ENCODE results near the gene ABLIM2. TPM values are rescaled to one million over a fixed set of nuclear protein-coding genes. Genes with fewer than 3 reads are reported as not detected.

ABLIM2 gene
- total and polyA plus RNA-seq, 2 experiments from 2014 or later, result 1.5 to 4.3 TPM

DNA sequence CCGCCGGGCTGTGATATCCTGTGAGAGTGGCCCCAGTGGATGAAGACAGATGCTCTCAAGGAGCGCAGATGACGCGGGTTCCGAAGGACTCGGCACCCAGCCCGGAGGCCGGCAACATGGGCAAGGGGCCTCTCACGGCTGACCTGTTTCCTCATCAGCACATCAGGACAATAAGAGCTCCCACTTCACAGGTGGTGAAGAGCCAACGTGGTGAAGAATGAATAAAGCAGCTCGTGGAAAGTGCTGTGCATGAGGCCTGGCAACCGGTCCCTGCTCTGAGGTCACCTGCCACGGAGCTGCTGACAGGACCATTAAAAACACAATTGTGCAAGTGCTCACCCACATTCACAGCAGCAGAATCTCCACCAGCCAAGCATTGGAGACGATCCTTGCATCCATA is 22.9 kb downstream of the ABLIM2 start (continued):
- TF ChIP-seq, protein P1, sequence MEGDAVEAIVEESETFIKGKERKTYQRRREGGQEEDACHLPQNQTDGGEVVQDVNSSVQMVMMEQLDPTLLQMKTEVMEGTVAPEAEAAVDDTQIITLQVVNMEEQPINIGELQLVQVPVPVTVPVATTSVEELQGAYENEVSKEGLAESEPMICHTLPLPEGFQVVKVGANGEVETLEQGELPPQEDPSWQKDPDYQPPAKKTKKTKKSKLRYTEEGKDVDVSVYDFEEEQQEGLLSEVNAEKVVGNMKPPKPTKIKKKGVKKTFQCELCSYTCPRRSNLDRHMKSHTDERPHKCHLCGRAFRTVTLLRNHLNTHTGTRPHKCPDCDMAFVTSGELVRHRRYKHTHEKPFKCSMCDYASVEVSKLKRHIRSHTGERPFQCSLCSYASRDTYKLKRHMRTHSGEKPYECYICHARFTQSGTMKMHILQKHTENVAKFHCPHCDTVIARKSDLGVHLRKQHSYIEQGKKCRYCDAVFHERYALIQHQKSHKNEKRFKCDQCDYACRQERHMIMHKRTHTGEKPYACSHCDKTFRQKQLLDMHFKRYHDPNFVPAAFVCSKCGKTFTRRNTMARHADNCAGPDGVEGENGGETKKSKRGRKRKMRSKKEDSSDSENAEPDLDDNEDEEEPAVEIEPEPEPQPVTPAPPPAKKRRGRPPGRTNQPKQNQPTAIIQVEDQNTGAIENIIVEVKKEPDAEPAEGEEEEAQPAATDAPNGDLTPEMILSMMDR (conservative IDR thresholded peaks at IDR 0.05; ENCODE audit: low read depth in 2 of 2), result no peak
- no peak for TF ChIP-seq CREB1 (CRISPR knock-in tag; IDR thresholded peaks at IDR 0.05; ENCODE audit: low read depth)
- TF ChIP-seq EZH2phosphoT487 (IDR thresholded peaks at IDR 0.05; ENCODE audit: unreplicated experiment), result no peak
- TF ChIP-seq REST (IDR thresholded peaks at IDR 0.05; ENCODE audit: unreplicated experiment), result no peak
- TF ChIP-seq NANOG (IDR thresholded peaks at IDR 0.05; ENCODE audit: borderline replicate concordance), result no peak
- no peak for TF ChIP-seq POLR2AphosphoS5 (IDR thresholded peaks at IDR 0.05; ENCODE audit: low read depth)
- no peak for TF ChIP-seq ZNF331 (CRISPR knock-in tag; IDR thresholded peaks at IDR 0.05; ENCODE audit: low read depth)
- no peak for TF ChIP-seq ZNF114 (CRISPR knock-in tag; IDR thresholded peaks at IDR 0.05)
- TF ChIP-seq EZH2 (IDR thresholded peaks at IDR 0.05; ENCODE audit: low read depth, unreplicated experiment), result no peak
- TF ChIP-seq, protein P2, sequence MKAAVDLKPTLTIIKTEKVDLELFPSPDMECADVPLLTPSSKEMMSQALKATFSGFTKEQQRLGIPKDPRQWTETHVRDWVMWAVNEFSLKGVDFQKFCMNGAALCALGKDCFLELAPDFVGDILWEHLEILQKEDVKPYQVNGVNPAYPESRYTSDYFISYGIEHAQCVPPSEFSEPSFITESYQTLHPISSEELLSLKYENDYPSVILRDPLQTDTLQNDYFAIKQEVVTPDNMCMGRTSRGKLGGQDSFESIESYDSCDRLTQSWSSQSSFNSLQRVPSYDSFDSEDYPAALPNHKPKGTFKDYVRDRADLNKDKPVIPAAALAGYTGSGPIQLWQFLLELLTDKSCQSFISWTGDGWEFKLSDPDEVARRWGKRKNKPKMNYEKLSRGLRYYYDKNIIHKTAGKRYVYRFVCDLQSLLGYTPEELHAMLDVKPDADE (IDR thresholded peaks at IDR 0.05), result no peak

DNA sequence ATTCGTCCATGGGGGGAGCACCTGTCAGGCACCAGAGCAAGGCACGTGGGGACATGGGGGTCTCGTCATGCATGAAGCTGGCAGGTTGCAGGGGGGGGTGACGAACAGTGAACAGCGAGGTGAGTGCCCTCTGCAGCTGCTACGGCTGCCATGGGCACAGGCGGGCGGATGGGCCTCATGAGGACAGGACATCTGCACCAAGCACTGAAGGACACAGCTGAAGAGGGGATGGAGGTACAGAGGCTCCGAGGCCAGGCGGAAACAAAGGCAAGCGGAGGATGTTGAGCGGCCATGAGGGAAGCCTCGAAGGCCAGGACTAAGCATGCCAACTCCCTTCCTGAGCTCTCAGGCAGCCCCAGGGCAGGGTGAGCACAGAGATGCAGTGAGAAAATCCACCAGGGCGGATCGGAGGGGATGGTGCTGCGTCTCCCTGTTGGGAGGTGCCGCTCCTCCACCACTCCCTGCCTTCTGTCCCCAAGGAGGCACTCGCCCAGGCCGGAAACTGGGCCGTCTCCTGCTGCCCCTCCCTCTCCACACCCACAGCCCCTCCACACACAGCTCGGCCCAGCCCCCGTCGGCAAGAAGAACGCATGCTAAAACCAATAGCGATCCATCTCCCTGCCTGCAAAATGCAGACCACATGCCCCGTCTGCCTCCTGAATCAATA is 24.6 kb downstream of the ABLIM2 start:
- ATAC-seq (peak; percentile 79), DNase-seq (ENCODE audit: low spot score) (peak; percentile 45)
- Mint-ChIP-seq H3K36me3 (ENCODE audit: low read depth) (no peaks in the 10 kb centered on the region), H3K27me3 (ENCODE audit: insufficient read depth, low read depth, poor library complexity) (peaks cover 9% of the 10 kb centered on the region), H3K27ac (no peak overlapping the region), H3K9me3 (no peaks in the 10 kb centered on the region; the same call in 2 of the 3 replicates), H3K4me3 (no peak overlapping the region; the same call in 1 of the 3 replicates), H3K4me1 (peaks cover 23% of the 10 kb centered on the region)
- Histone ChIP-seq H4K20me1 (replicated peaks; ENCODE audit: insufficient read depth) (no peaks in the 10 kb centered on the region), H3K4me3 (no peak overlapping the region), H3K27me3 (ENCODE audit: insufficient read depth) (no peaks in the 10 kb centered on the region), H3K36me3 (ENCODE audit: insufficient read depth) (no peaks in the 10 kb centered on the region), H3K4me2 (peak overlapping the region; percentile 62; the same call in 1 of the 2 replicates), H3K79me2 (replicated peaks; ENCODE audit: insufficient read depth) (no peaks in the 10 kb centered on the region), H3K4me1 (ENCODE audit: insufficient read depth) (no peaks in the 10 kb centered on the region), H3K9me2 (ENCODE audit: insufficient read depth) (no peaks in the 10 kb centered on the region), H3F3A (replicated peaks; ENCODE audit: low read depth) (no peaks in the 10 kb centered on the region), H2AFZ (peak overlapping the region; percentile 43; the same call in 1 of the 2 replicates), H3K27ac (ENCODE audit: low read depth) (no peak overlapping the region)
- TF ChIP-seq ZNF114 (CRISPR knock-in tag; IDR thresholded peaks at IDR 0.05), result no peak
- no peak for TF ChIP-seq REST (IDR thresholded peaks at IDR 0.05; ENCODE audit: unreplicated experiment)
